ENCODE results near the gene POFUT2. TPM values are rescaled to one million over a fixed set of nuclear protein-coding genes. Genes with fewer than 3 reads are reported as not detected.

The POFUT2 gene
- polyA plus RNA-seq, 4 donors, result 30.5 to 40.7 (median 37.6) TPM

- DNase-seq (ENCODE audit: low read depth in 4 of 4, low spot score in 2 of 4), result no peak
Measured at GRCh38 chr21:45253633-45254459, 33.8 kb downstream of the POFUT2 start.

GRCh38 chr21:45253180-45253579, 34.5 kb downstream of the POFUT2 start:
- no peak for DNase-seq (ENCODE audit: low read depth in 4 of 4, low spot score in 2 of 4)

- no peak for DNase-seq (ENCODE audit: low read depth in 4 of 4, low spot score in 2 of 4)
Measured at GRCh38 chr21:45252448-45252925, 35.2 kb downstream of the POFUT2 start.

DNA sequence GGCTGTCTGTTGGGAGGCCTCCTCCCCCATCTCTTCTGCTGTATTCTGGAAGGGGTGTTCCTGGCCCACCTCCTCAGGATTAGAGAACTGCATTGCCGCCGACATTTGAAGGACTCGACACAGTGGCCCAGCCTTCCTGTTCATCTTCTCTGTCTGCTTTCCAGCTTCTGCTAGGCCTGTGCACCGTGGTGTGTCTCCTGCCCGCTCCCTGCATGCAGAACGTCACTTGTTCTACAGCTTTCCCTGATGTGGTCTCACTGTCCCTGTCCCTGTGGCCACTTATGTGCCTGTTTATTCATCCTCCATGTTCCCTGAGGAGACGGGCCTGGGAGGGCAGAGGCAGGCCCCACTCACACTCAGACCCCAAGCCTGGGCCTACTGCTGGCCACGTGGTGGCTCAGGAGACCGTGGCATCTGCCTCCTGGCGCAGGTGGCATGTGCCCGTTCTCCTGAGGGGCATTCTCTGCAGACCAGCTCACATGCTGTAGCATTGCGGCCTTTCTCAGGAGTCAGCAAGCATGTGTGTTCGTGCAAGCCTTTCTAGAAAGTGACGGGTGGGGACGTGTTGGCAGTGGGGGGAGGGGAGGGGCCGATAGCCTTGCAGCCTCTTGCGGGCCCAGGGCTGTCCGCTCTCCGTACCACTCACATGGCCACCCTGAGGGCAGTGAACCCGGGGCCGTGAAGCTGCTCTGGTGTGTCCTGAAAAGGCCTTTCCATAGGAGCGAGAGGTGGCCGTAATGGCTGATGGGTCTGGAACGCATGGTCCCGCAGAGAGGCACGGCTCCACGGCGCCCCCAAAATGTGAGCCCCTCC, 35.9 kb downstream of the POFUT2 start:
- DNase-seq (ENCODE audit: low read depth in 4 of 4, low spot score in 2 of 4), result no peak

DNA sequence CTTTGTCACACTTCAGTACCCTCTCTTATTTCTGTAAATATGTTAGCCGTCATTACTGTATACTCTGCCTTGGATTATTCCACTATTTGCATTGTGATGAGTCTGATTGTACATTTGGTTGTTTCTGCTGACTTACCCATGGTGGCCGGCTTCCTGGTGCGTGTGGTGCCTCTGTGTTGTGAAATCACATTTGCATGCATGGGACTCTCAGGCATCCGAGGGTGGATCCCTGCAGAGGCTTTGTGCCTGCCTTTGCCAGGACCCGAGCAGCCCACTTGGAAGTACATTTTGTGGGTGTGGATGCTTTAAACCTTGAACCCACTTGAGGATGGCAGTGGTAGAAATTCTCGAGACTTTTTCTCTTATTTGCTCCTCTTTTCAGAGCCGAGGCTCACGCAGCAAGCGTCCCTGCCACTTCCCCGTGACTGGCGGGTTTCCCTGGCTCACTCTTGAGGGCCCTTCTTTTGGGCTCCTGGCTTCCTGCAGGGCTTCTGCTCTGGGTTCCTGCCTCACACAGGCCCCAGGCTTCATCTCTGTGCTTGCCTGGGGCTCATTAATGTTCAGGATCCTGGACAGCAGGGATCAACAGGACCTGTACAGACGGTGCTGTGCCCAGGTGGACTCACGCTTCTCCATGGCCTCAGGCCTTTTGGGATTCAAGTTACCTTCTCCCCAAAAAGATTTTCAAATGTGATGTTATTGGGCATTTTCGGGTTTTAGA, 36.6 kb downstream of the POFUT2 start:
- no peak for DNase-seq (ENCODE audit: low read depth in 4 of 4, low spot score in 2 of 4)

DNA sequence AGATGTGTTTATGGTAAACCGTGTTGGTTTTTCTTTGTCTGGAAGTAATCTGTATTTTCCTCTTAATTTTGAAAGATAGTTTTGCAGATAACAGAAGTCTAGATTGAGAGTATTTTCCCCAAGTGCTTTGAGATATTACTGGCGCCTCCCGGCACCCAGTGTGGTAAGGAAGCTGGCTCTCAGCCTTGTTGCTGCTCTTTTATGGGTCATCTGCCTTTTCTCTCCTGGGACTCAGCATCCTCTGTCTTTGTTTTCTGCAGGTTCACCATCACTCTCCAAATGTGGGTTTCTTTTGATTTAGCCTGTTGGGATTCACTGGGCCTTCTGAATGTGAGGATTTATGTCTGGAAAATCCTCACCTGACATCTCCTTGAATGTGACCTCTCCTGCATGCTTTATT, 37.4 kb downstream of the POFUT2 start:
- DNase-seq (ENCODE audit: low read depth in 4 of 4, low spot score in 2 of 4), result no peak

DNA sequence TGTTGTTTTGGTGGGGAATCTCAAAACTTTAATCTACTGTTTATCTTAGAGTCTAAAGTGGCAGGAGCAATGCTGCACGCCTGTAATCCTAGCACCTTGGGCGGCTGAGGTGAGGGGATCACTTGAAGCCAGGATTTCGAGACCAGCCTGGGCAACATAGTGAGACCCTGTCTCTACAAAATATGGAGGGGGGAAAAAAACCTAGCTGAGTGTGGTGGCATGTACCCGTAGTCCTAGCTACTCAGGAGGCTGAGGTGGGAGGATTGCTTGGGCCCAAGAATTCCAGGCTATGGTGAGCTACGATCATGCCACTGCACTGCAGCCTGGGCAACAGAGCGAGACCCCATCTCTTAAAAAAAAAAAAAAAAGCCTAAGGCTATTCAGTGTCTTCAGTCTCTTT, 38.1 kb downstream of the POFUT2 start:
- no peak for DNase-seq (ENCODE audit: low read depth in 4 of 4, low spot score in 2 of 4)

DNA sequence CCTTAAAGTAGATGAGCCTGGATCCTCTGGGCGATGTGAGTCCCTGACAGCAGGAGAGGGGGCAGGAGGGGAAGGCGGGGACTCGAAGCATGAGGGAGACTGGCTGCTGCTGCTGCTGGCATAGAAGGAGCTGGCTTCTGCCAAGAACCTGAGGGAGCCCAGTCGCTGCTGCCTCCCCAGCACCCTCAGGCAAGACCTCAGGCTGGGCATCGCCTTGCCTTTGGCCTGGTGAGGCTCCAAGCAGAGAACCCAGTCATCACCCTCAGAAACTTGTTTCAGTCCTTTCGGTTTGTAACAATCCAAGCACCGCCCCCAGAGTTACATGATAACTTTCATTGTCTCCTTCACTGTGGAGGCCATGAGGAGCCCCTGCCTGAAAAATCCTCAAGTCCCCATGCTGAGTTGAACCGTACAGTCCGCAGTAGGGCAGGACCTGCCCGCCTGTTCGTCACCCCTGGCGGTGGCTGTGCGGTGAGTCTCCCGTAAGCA, 38.8 kb downstream of the POFUT2 start:
- no peak for DNase-seq (ENCODE audit: low read depth in 4 of 4, low spot score in 2 of 4)

DNA sequence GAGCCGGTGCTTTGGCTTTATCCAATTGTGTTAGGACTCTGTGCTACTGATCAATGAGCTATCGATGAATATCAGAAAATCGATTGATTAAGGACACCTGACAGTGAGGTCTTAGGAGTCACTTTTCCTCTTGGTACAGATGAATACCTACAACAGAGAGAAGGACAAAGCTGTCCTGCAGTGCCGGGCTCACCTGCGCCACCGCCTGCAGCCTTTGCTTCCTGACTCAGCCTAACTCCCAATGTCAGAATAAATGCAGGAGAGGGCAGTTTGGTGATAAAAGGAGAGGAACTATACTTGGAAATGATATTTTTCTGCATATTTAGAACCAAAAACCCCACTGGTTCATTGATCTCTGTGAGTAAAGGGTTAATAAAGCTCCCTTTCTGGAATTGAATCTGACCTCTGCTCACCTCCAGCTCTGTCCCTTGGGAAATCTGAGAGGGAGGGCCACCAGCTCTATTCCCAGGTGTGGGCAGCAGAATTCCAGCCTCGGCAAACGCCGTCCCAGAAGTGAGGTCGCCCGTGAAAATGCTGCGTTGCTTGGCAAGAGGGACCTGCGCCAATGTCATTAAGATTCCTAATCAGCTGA, 39.3 kb downstream of the POFUT2 start:
- DNase-seq (ENCODE audit: low read depth in 4 of 4, low spot score in 2 of 4), result no peak

- no peak for DNase-seq (ENCODE audit: low read depth in 4 of 4, low spot score in 2 of 4)
Measured at GRCh38 chr21:45246386-45247320, 41.0 kb downstream of the POFUT2 start.

- DNase-seq (ENCODE audit: low read depth in 4 of 4, low spot score in 2 of 4), result no peak
Measured at GRCh38 chr21:45244799-45245340, 42.8 kb downstream of the POFUT2 start.

DNA sequence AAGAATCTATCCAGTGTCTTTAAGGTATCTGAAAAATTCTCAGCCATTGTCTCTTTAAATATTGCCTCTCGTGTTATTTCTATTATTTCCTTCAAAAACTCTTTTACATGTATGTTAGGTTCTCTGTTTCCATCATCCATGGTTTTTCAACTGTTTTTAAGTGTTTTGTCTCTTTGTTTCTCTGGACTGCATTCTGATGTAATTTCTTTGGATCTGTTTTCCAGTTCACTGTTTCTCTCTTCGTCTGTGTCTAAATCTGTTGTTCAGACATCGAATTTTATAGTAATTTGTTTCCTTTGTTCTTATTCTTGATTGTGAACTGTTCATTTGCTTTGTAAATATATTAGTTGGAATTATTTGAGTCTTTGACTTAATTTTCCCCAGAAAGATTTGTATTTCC, 44.1 kb downstream of the POFUT2 start:
- no peak for DNase-seq (ENCODE audit: low read depth in 4 of 4, low spot score in 2 of 4)

DNA sequence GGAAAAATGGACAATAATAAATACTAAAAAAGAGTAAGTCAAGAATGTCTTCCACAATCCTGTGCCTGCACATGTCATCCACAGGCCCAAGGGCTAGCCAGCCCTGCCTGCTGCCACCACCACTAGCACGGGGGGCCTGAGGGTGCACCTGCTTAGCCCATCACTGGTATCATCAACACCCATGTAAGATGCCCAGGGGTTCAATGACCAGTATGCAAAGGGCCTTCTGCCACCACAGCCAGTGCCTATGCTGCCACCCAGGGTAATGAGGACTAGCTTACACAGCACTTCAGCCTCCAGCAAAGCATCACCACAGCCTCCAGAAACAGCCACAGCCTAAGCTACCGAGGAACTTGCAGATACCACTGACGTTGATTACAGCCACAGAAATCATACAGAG, 46.3 kb downstream of the POFUT2 start:
- DNase-seq (ENCODE audit: low read depth in 4 of 4, low spot score in 2 of 4), result no peak

- DNase-seq (ENCODE audit: low read depth in 4 of 4, low spot score in 2 of 4), result no peak
Measured at GRCh38 chr21:45237401-45237800, 50.3 kb downstream of the POFUT2 start.

DNA sequence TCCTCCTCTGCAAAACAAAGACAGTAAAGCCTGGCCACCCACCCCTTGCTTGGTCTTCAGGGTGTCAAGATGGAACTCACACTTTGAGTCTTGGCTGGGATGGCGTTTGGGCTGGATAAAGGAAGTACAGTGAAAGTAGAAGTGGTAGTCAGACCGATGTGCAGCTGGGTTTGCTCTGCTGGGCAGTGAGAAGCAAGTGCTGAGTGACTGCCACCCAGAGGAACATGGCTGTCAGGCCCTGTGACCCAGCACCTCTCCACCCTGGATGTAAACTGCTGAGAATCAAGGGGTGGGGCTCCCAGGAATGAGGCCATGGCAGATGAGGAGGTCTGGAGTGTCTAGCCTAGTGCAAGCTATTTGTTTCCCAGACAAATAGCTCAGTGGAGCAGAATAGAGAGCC, 51.2 kb downstream of the POFUT2 start:
- DNase-seq (ENCODE audit: low read depth in 4 of 4, low spot score in 2 of 4), result no peak

DNA sequence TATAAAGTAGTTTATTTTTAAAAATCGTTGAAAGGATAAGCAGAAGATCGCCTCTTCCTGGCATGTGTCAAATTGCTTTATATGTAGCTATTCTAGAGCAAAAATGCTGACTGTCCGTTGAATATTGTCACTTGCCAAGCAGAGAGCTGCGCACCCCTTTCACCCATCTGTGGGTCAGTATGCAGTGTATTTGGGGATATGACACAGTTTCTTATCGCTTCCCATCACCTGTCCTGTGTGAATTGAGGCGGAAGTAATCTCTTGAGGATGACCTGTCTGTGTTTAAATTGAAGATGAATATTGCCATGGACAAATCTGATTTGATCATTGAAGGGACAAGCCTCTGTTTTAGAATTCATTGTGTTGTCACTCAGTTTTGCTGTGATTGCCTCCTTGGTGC, 52.2 kb downstream of the POFUT2 start:
- DNase-seq (ENCODE audit: low read depth in 4 of 4, low spot score in 2 of 4), result no peak

DNA sequence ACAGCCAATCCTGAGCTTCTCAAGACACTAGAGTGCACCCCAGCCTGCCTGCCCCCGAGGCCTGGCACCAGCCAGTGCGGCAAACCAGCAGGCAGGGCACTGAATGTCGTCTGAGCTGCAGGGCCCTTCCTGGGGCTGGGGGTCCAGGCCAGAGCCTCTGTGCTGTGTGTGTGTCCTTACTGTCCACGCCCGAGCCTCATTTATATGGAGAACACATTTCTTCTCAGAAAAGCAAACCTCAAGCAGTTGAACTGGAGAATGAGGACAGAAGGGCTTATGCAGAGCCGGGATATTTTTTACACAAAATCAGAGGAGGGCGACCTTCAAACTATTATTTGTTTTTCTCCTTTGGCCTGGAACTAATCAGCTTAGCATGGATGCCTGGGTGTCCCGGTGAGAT, 52.7 kb downstream of the POFUT2 start:
- no peak for DNase-seq (ENCODE audit: low read depth in 4 of 4, low spot score in 2 of 4)

DNA sequence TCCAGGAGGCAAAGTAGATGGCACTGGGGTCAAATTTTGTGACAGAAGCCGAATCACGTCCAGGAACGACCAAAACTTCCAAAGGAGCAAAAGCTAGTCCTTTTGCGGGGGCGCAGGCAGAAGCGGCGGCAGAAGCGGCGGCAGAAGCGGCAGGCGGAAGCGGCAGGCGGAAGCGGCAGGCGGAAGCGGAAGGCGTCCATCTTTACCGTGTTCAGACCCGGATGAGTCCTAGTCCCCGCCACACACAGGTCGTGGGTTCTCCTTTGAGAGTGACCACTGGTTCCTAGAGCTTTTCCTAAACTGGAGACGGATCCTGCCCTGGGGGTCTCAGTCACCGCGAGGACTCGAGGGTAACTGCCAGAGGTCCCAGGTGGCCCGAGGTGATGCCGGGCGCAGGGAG, 53.6 kb downstream of the POFUT2 start:
- DNase-seq (ENCODE audit: low read depth in 4 of 4, low spot score in 2 of 4), result no peak

- no peak for DNase-seq (ENCODE audit: low read depth in 4 of 4, low spot score in 2 of 4)
Measured at GRCh38 chr21:45231705-45232104, 56.0 kb downstream of the POFUT2 start.

All from left renal cortex interstitium (tissue), 4 donors.